GM21381 (cell line): ENCODE results near the gene FRG2B.
"Not testable (repeated sequence)": the region's sequence is repeated elsewhere in the genome, so short reads cannot be mapped to it uniquely, and the experiment has no call there.

Experiments
- ATAC-seq: cut with Tn5 transposase; IDR thresholded peaks from one replicate; pipeline ENCODE4 v1.9.1; 2021; ENCODE audit warnings: mild to moderate bottlenecking, moderate library complexity; ENCODE audit not compliant: unreplicated experiment

Gene FRG2B

DNA sequence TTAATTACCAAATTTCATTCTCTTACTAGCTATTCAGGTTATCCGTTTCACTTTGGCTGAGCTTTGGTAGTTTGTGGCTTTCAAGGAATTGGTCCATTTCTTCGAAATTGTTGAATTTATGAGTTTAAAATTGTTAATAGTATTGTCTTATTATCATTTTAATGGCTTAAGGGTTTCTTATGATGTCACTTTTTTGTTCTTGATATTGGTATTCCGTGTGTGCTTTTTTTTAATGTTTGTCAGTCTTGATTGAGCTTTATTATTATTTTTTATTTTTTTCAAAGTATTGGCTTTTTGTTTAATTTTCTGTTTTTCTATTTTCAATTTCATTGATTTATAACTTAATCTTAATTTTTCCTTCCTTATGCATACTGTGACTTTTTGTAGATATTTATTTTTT, 25.9 kb downstream of the FRG2B start:
- no peak for ATAC-seq

- ATAC-seq, result not testable (repeated sequence)
Measured at GRCh38 chr10:133599869-133600268, 26.7 kb downstream of the FRG2B start.

DNA sequence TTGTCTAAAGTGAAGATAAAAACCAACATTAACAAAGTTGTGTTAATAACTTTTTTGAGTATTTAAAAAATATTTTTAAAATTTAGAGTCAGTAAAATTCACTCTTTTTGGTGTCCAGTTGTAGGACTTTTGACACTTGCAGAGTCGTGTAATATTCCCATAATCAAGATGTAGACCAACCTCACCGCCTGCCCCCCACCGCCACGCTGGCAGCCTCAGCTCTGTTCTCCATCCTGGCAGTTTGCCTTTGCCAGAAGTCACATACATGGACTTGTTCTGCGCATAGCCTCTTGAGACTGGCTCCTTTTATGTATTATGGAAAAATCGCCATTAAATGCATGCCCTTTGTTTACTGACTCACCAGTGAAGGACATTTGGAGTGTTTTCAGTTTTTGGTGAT, 33.9 kb downstream of the FRG2B start:
- no peak for ATAC-seq

DNA sequence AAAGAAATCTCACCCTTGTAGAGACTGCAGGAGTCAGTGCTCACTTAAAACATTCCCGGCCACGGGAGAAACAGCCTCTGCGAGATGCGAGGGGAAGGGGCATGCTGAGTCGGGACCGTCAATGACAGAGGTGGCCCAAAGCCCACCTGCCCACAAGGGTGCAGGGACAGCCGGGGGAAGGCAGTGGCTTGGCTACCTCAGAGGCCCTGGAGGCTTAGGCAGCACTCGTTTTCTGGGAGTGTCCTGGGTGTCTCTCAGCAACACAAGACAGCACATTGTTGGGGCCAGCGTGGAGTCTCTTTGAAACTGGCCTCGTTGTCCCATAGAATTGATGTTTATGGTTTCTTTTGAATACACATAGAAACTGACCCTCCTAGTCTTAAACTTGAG, 35.6 kb downstream of the FRG2B start:
- no peak for ATAC-seq

- no peak for ATAC-seq
Measured at GRCh38 chr10:133590226-133590969, 36.2 kb downstream of the FRG2B start.

DNA sequence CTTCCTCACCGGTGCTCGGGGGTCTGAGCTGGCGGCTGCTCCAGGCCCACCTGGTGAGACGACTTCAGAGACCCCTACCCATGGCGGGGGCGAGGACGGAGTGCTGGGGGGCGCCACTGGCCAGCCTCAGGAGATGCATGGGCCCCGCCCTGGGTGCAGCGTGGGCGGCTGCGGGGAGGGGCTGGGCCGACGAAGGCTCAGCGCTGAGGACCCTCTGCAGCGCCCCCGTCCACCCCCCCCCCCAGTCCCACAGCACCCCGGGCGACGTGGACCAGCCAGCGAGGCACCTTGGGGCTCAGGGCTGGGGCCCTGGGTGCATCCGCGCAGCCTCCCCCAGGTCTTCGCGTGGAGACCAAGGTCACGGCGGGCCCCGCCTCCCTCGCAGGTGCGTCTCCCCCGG, 49.6 kb downstream of the FRG2B start:
- not testable (repeated sequence) for ATAC-seq
